Esophagus squamous epithelium (tissue), 4 donors: ENCODE results near the gene ARMC9.

Source experiments
- CTCF ChIP-seq, 6 experiments: fragments of 450-650 bp in 4 of 6; fragments of 200-600 bp in 2 of 6; sonication (generic) in 2 of 6; IDR thresholded peaks; one replicate each; pipeline ENCODE4 v1.5.1; 2016 to 2019; ENCODE audit warnings: antibody characterized with exemption in 6 of 6, mild to moderate bottlenecking in 4 of 6, moderate library complexity in 4 of 6
- POLR2A ChIP-seq, 4 donors: fragments of 450-650 bp; IDR thresholded peaks; one replicate each; pipeline ENCODE4 v1.6.1; 2017; ENCODE audit warnings: antibody characterized with exemption in 4 of 4, mild to moderate bottlenecking in 4 of 4, moderate library complexity in 3 of 4

- no peak for TF ChIP-seq CTCF (IDR thresholded peaks at IDR 0.05)
- TF ChIP-seq POLR2A (IDR thresholded peaks at IDR 0.05): no peak
Measured at GRCh38 chr2:231288590-231288989, 90.2 kb downstream of the ARMC9 start.
